GM12865 (cell line): ENCODE results near the gene STK32B.

ENCODE experiments used
- DNase-seq: peaks from one replicate; pipeline ENCODE4 v3.0.0; 2010; ENCODE audit warnings: low read depth
- H3K4me3 ChIP-seq: 2 replicates; pipeline ENCODE4 v1.5.1; 2011; ENCODE audit warnings: mild to moderate bottlenecking, low read depth, low read length, control low read depth
- TF ChIP-seq, protein P1 (sequence below): IDR thresholded peaks from 2 replicates; pipeline ENCODE4 v1.5.1; 2011; ENCODE audit warnings: low read length, control low read depth, low read depth, inconsistent platforms; ENCODE audit not compliant: insufficient read depth; ENCODE audit errors: missing control alignments

The STK32B gene

DNA sequence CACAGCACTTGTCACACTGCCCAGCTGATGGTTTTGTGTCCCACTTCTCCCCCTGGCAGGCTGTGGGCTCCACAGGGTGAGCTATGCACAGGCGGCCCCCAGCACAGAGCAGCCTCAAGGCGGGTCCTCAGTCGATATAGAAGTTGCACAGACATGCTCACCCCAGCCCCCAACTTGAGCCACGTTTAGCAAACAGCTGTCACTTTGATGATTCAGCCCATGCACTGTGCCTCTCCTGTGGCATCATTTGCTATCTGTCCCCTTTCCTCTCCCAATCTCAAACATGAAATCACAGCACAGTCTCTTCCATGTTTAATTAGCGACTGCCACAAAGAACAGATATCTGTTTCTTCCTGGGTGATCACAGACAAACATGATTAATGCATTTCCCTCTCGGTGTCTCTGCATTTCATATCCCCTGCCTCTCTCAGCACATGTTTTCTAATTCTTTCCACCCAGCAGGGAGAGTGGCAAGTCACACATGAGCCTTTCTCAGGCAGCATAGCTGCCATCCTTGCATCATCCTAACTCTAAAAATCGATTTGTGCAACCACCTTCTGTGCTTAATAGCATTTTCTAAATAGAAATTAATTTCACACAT, 452.2 kb downstream of the STK32B start:
- TF ChIP-seq, protein P1, sequence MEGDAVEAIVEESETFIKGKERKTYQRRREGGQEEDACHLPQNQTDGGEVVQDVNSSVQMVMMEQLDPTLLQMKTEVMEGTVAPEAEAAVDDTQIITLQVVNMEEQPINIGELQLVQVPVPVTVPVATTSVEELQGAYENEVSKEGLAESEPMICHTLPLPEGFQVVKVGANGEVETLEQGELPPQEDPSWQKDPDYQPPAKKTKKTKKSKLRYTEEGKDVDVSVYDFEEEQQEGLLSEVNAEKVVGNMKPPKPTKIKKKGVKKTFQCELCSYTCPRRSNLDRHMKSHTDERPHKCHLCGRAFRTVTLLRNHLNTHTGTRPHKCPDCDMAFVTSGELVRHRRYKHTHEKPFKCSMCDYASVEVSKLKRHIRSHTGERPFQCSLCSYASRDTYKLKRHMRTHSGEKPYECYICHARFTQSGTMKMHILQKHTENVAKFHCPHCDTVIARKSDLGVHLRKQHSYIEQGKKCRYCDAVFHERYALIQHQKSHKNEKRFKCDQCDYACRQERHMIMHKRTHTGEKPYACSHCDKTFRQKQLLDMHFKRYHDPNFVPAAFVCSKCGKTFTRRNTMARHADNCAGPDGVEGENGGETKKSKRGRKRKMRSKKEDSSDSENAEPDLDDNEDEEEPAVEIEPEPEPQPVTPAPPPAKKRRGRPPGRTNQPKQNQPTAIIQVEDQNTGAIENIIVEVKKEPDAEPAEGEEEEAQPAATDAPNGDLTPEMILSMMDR: no peak
- DNase-seq: no peak
- no peak overlapping the region for H3K4me3 ChIP-seq

DNA sequence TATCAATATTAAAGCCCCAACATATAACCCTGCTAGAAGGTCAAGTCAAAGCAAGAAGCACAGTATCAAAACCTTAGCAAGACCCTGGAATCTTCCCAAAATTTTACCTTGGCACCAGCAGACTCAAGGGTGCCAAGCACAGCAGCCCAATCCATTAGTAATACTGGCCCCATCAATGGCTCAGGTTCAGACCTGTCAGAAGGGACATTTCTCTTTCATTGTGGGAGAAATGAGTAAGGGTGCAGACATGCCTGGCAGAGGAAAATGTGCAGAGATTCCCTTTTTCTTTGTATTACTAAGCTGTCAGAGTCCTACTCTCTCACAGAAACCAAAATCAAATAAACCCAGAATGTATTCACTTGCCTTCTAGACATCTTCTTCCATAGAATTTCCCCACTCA, 453.2 kb downstream of the STK32B start:
- H3K4me3 ChIP-seq: no peak overlapping the region
- TF ChIP-seq, protein P1: no peak
- no peak for DNase-seq

DNA sequence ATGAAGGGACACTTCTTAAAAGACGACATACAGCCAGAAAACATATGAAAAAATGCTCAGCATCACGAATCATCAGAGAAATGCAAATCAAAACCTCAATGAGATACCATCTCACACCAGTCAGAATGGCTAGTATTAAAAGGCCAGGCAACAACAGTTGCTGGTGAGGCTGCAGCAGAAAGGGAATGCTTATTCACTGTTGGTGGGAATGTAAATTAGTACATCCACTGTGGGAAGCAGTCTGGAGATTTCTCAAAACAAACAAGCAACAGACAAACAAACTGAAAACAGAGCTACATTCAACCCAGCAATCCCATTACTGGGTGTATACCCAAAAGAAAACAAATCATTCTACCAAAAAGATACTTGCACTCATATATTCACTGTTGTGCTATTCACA, 459.2 kb downstream of the STK32B start:
- H3K4me3 ChIP-seq: no peak overlapping the region
- DNase-seq: no peak
- TF ChIP-seq, protein P1: no peak

DNA sequence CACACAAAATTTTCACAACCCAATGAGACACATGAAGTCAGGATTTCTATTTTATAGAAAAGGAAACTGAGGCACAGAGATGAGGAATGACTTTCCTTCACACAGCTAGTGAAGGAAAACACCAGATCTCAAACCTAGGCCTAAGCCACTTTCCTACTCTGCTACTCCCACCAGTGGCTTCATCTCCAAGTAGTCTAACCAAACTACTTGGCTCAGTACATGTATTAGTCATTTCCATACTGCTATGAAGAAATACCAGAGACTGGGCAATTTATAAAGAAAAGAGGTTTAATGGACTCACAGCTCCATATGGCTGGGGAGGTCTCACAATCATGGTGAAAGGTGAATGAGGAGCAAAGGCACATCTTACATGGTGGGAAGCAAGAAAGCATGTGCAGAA, 460.5 kb downstream of the STK32B start:
- no peak overlapping the region for H3K4me3 ChIP-seq
- no peak for DNase-seq
- TF ChIP-seq, protein P1: no peak

DNA sequence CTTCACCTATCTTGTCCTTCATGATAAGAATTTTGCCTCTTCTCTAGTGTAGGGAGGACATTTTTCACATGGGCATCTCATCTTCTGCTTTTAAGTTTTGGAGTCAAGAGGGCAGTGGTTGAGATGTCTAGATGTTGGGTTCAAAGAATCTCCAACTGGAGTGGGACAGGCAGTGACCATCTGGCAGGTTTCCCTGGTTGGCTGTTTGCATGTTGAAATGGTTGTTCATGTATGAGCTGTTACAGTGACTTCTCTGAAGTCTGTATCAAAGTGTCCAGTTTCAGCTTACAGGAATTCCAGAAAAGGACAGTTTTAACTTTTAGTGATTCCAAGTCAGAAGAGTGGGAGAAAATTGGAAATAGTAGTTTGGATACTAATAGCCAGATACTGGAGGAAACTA, 464.4 kb downstream of the STK32B start:
- H3K4me3 ChIP-seq: no peak overlapping the region
- TF ChIP-seq, protein P1: no peak
- DNase-seq: no peak

DNA sequence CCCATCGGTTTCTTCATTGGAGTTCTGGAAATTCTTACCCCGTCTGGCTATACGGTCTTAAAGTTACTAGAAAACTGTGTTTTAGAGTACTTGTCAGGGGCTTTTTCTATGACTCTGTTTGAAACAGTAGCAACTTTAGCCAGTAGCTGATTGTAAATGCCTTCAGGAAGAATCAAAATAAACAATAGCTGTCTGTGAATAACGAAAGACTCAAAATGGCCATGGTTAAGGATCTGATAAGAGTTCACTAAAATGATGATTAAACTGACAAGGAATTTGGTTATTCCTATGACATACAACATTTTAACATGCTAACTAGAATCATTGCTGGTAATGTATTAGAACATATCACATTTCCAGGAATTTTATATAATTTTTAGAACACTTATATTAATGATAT, 466.1 kb downstream of the STK32B start:
- no peak for DNase-seq
- no peak overlapping the region for H3K4me3 ChIP-seq
- TF ChIP-seq, protein P1: no peak
